Measurements from ENCODE around the gene PLPPR1. TPM values are rescaled to one million over a fixed set of nuclear protein-coding genes. Genes with fewer than 3 reads are reported as not detected.

Gene PLPPR1
- total RNA-seq, 1 donor from 2014 or later, result not detected

DNA sequence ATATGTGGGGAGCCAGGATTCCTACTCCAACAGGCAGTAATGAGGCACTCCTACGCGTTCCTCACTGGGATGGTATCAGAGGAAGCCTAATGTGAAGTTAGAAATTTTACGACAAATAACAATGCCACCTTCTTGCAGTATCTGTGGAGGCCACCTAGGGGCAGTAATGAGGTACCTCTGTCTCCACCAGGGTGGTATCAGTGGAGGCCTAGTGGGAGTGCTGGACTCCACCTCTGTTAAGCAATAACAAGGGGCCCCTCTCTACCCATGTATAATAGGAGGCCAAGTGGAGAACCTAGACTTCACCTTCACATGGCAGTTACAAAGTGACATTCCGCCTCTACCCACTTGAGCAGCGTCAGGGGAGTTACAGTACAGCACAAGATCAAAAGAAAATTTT lies 147.9 kb downstream of the PLPPR1 start:
- DNase-seq (ENCODE audit: low spot score), result no peak
- intact Hi-C loops (cut with DNase I), result no loop called here

DNA sequence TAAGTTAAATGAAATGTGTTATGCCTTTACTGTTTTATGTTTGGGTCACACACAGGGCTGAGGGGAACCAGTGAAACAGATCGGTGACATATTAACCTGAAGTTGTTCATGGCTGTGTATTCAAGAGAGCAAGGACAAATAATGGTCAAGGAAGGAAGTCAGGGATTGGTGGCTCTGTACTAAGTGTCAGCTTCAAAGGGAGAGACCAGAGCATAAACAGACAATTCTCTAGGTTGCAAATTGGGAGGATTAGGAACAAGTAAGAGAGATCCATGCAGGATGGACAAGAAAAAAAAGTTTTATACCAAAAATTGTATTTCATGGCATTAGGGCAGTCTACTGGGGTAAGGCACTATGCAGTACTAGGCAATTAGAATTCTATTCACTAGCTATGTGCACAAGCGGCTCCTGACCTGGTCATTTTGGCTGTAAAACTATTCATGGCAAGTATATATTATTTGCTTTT lies 156.3 kb downstream of the PLPPR1 start:
- intact Hi-C loops (cut with DNase I), result no loop called here
- DNase-seq (ENCODE audit: low spot score), result no peak

DNA sequence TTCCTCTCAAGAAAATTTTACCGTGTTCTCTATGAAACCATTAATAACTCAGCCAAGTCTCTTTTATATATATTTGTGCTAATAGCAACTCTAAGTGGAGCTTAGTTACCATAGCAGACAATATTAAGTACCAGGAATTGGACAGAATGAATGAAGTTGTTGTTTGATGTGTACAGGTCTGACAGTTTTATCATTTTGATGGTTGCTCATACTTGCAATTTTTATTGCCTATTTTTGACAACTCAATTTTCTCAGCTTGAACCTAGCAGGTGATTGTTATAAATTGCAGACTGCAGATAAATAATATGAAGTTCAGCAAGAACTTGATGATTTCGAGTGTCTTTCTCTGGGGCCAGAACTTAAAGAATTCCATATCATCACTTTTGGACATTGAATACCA lies 163.2 kb downstream of the PLPPR1 start:
- intact Hi-C loops (cut with DNase I), result no loop called here
- no peak for DNase-seq (ENCODE audit: low spot score)

DNA sequence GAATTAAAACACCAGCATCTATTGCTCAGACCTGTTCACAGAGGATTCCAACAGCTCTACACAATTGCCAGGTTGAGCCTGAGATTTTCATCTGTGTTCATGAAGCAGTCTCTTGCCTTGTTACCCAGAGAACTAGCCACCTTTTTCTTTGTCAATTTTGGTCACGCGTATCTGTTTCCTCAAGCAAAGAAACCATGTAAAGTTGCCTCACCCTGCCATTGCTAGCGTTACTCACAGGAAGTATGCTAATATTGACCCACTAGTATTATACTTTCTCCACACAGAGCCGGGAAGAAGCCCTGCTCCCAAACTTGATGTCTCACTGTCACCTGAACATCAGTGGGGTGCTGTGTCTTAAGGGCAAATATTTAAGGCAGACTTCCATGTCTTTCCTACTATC lies 168.5 kb downstream of the PLPPR1 start:
- intact Hi-C loops (cut with DNase I), result no loop called here
- no peak for DNase-seq (ENCODE audit: low spot score)

DNA sequence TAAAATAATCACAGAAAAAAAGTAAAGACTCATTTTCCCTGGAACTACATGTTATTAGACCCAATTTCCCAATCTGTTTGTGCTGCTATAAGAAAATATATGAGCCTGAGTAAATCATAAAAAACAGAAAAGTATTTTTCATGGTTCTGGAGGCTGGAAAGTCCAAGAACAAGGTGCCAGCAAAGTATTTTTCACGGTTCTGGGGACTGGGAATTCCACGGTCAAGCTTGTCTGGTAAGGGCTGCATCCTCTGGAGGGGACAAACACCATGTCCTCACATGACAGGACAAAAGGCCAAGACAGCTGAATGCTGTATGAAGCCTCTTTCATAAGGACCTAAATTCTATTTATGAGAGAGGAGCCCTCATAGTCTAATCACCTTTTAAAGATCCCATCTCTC lies 172.3 kb downstream of the PLPPR1 start:
- no peak for DNase-seq (ENCODE audit: low spot score)
- intact Hi-C loops (cut with DNase I), result no loop called here

DNA sequence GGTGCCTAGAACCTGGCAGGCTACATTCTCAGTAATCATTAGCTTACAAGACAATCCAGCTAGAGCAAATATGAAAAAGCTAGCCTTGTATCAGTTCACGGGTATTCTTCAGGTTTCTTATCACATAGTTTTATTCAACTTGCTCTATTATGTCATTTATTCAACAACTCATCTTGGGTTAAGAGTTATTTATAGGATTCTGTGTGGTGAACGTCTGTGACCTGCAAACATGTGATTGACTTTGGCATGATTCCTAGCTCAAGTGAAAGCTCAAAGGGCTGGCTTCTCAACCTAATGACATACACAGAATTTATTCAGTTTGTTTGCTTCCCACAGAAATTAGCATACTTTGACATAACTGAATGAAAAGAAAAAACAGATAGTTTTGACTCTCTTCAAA lies 173.1 kb downstream of the PLPPR1 start:
- intact Hi-C loops (cut with DNase I), result no loop called here
- no peak for DNase-seq (ENCODE audit: low spot score)

DNA sequence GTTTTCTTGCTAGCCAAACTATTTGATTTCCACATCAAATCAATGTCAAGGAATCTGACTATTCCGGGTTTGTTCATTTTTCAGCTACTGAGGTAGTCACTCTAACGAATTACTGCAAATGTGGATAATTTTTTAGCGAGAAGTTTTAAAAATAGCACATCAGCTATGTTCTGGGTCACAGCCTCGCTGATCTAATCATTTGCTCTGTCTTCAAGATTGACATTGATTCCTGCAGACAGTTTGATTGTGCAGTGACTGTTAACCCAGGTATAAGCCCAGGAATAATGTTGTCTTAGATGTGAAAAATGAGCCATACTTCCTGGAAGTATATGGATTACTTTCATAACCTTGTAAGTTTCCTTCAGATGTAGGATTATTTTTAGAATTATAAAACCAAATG lies 181.1 kb downstream of the PLPPR1 start:
- intact Hi-C loops (cut with DNase I), result no loop called here
- DNase-seq (ENCODE audit: low spot score), result no peak

DNA sequence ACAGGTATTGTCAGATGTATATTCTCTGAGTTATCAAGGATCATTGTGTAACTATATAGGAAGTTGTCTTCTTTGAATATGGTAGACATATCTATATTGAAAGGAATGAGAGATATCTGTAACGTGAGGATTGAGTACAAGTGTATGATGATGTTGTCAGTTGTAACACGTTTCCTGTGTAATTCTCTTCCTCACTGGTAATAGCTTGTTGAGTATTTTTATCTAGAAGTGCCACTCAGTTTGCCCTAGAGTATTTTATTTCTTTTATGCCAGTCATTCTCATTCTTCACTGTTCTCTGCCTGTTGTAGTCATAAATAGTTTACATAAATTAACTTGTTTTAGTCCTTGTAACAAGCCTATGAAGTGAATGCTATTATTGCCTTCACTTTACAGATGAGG lies 184.1 kb downstream of the PLPPR1 start:
- intact Hi-C loops (cut with DNase I), result no loop called here
- no peak for DNase-seq (ENCODE audit: low spot score)

DNA sequence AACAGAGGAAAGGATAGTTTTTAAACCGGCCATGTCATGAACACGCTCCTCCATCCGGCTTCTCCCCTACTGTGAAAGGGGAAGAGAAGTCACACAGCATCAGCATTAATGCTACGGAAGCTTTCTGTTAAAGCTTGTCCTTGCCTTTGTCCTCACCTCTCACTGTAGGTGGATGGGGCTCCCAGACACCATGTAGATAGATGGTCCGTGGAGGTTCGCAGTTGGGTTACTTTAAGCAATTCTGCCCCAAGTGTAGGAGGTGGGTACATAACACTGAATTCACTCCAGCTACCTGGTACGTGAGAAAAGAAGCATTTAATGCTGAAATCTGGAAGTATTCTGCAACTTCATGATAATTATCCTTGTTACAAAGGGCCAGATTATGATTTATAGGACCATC lies 190.5 kb downstream of the PLPPR1 start:
- intact Hi-C loops (cut with DNase I), result no loop called here
- no peak for DNase-seq (ENCODE audit: low spot score)

DNA sequence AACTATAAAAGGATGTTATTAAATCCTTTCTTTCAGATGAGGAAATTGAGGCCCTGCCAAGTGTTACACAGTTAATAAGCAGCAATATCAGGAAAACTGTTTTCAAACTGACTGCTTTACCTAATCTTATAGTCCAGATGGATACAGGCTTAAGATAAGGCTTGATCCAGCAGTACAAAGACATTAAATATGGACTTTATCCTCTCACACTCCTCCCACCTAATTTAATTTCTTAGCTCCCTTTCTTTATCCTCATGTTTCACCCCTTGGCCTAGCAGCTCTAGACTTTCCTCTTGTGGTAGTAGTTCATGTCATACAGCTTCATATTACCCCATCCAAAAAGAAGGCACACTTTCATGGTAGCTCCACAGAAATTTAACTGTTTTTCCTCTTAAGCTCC lies 191.8 kb downstream of the PLPPR1 start:
- intact Hi-C loops (cut with DNase I), result no loop called here
- no peak for DNase-seq (ENCODE audit: low spot score)

DNA sequence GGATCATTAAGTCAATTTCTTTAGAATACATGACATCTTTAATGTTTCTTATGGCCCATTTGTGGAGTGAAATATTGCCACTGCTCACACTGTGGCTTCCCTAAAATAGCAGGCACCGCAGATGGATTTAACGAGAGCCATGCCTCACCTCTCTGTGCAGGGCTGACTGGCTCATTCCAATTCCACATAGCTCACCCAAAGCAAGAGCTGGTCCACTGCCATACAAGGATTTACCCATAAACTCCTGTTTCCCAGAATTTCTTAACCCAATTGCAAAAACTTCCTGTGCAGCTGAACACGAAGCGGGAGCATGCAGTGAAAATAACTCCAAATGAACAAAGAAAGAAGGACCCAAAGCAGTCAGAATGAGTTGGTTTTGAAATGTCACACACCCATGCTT lies 196.7 kb downstream of the PLPPR1 start:
- intact Hi-C loops (cut with DNase I), result no loop called here
- DNase-seq (ENCODE audit: low spot score), result no peak

DNA sequence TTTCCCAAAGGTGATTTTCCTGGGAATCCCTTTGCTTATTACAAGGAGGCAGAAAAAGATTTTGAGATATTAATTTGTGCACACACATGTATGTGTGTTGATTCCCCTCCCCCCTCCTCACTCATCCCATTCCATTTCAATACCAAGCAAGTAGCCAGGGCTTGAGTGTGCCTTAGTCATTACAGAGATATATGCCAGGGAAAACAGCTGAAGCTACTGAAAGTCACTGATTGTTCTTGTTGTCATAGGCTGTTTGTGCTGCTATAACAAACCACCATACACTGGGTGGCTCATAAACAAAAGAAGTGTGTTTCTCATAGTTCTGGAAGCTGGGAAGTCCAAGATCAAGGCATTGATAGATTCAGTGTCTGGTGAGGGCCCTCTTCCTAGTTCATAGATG lies 197.6 kb downstream of the PLPPR1 start:
- intact Hi-C loops (cut with DNase I), result no loop called here
- DNase-seq (ENCODE audit: low spot score), result no peak

DNA sequence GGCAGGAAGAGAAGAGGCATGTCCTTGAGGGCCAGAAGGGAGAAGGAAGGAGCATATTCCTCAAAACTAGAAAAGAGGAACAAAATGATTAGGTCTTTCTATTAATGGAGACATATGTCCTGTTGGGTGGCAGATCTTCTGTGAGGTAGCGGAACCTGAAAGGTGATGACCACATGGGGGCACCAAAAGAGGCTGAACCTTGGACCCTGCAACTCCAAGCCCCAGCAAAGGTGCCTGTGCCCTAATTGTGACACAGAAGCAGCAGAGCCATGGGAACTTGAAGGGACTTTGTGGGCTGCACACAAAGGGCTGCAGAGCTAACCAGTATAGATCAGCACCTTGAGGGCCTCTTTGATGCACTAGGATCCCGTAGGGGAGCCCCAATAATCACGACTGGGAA lies 198.3 kb downstream of the PLPPR1 start:
- intact Hi-C loops (cut with DNase I), result no loop called here
- no peak for DNase-seq (ENCODE audit: low spot score)

DNA sequence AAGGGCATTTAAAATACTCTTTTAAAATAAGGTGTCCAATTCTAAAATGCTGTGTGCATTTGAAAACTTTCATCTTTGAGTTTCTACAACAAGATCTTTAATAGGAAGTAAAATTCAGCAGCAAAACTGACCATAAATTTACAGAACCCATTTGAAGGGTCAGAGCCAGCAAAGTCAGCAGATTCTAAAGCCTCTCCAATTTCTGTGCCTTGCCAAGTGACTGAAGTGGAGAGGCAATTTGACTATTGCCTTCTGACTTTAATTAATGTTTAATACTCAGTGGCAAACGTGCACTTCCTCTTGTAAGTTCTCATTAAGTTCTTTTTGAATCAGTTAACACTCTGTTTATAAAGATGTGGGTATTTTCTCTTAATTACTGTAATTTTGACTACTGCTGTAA lies 201.1 kb downstream of the PLPPR1 start:
- intact Hi-C loops (cut with DNase I), result loop anchor here (10.0 kb wide), 1 partner anchor 515 kb away; no protein-coding TSS in a partner anchor
- no peak for DNase-seq (ENCODE audit: low spot score)

DNA sequence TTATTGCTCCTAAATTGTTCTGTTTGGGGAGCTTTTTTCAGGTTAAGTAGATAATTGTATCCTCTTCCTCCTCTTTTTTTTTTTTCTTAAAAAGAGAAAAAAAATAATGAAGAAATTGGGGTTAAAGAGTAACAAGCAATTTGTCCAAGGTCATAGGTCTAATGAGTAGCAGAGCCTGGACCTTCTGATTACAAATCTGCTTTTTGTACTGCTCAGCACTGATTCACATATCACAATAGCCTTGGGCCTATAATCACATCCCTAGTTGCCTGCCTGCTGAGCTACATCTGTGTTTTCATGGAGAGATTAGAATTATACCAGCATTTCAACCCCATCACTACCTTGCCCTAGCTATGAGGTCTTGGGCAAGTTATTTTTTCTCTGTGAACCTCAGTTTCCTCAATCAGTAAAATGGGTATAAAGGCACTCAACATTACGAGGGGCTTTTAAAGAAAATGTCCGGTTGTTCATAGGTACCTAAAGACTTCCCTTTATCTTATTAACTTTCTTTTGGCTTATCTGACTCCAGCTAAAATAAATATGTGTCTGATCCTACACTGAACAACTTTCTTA lies 204.0 kb downstream of the PLPPR1 start:
- intact Hi-C loops (cut with DNase I), result loop anchor here (10.0 kb wide), 1 partner anchor 518 kb away; no protein-coding TSS in a partner anchor
- DNase-seq (ENCODE audit: low spot score), result no peak

DNA sequence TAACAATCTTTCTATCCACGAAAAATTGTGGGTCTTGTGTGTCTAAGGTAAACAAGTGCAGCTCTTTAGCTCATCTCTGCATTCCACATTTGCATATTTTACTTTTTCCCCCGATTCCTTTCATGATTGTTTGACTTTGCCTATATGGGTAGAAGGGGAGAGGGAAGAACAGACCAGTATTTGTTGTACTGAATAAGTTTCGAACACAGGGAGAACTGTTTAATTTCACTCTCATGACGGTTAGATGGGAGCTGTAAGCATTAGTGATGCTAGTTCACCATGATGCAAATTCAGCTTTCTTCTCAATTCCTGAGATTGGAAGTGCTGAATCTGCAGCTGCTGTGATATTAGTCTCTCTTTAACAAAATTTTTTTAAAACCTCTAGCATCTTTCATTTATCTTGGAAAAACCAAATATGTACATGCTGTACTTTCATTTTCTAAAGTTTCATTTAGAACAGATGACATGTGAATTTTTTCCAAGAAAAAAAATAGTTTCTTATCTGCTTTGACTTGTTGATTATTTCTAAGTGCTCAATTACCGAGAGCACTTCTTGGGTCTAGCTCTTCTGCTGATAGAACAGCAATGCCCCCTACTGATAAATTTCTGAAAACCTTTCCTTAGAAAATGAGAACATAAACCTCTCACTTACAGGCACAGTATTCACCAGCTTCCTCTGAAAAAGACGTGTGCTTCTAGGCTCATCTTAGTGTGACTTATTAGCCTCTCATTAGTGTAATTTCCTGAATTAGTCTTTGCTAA lies 206.8 kb downstream of the PLPPR1 start:
- intact Hi-C loops (cut with DNase I), result loop anchor here (2.0 to 10.0 kb wide), 2 partner anchors 116 to 520 kb away; no protein-coding TSS in a partner anchor
- no peak for DNase-seq (ENCODE audit: low spot score)

DNA sequence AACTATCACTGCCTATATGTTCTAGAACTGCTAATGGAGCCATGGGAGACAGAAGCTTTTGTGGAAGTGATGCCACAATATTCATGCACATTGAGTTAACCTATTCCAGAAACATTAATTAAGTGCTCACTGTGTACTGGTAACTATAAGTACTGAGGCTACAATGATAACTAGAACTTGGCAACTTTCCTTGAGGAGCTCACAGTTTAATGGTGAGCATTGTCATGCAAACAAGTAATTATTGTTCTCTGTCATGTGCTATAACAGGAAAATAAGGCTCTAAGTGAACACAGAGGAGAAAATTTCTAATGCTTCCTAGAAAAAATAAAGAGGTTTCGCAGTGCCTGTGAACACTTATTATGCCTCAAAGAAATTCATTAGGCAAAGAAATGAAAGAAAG lies 214.1 kb downstream of the PLPPR1 start:
- DNase-seq (ENCODE audit: low spot score), result no peak
- intact Hi-C loops (cut with DNase I), result no loop called here

DNA sequence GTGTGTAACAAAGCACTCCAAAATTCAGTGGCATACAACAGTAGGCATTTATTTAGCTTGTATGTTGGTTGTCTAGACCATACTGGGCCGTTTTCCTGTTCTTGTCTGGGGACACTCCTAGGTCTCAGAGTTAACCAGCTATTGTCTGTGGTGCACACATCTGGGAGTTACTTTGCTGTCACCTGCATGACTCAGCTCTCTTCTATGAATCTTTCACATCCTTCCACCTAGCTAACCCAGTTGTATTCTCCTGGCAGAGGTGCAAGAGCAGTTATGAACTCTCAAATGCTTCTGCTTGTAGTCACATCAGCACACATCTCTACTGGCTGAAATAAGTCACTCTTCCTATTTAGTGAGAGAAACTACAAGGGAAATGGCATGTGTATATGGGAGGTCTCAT lies 218.2 kb downstream of the PLPPR1 start:
- DNase-seq (ENCODE audit: low spot score), result no peak
- intact Hi-C loops (cut with DNase I), result no loop called here

DNA sequence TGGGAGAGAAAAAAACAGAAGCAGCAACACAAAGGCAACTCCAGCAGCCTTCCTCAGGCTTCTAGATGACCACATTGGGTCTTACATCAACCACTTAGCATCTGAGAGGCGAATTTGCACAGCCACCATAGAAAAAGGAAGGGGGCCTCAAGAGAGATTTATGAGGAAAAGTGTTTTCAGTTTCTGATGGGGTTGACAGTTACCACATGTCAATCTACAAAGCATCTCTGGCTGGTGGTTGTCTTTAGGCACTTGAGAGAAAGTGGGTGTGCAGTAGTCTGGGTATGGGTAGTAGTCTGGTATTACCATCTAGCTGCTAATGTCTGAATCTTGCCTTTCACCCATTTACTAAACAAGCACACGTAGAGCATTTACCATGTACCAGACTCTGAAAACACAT lies 218.8 kb downstream of the PLPPR1 start:
- intact Hi-C loops (cut with DNase I), result no loop called here
- DNase-seq (ENCODE audit: low spot score), result no peak

DNA sequence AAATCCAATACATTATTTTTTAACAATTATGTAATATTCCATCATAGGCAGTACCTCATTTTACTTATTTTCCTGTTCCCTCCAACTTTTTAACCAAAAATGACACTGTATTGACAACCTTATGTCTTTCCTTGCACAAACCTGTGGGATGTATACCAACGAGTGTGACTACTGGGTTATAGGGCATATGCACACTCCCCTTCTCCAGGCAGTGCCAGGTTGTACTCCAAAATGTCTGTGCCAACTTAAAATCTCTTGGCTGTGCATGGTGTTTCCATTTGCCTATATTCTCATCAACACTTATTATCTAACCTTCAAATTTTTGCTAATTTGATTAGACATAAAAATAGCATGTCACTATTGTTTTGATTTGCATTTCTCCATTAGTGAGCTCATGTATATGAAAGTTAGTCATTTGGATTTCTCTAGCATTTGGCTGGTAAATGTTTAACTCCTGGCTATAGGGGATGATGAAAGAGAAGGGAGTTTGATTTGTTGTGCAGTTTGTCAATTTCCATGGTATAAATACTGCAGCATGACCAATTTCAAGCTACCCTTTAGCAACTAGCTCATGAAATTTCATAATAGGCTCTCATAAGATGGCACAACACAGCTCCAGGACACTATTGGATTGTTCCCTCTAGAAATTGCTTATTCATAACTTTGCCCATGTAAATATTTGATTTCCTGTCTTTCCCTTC lies 226.4 kb downstream of the PLPPR1 start:
- DNase-seq (ENCODE audit: low spot score), result no peak
- intact Hi-C loops (cut with DNase I), result no loop called here

DNA sequence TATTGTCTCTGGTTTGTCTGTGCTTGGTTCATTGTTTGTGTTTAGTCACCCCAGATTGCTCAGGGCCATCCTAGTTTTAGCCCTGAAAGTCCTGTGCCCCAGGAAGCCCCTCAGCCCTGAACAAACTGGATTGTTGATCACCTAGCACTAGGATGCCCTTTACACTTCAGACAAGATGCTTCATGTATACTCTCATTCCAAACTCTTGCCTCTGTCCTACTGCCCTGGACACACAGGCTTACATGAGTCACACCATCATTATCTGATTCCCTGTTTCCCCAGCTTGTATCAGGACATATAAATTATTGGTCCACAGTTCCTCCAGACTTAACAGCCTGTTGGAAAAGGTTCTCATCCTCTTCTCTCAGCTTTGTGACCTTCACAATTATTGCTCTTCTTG lies 236.2 kb downstream of the PLPPR1 start:
- intact Hi-C loops (cut with DNase I), result no loop called here
- no peak for DNase-seq (ENCODE audit: low spot score)

Measured in cardiac septum (tissue), 1 donor.